Astrocyte of the spinal cord (primary cell): ENCODE measurements around the gene TUBB1.

Source experiments
- DNase-seq: peaks from one replicate; pipeline ENCODE4 v3.0.0; 2011; ENCODE audit warnings: low read depth, low spot score
- H3K4me3 ChIP-seq: 2 replicates; pipeline ENCODE4 v1.5.1; 2011; ENCODE audit warnings: low read depth, mild to moderate bottlenecking, low read length, moderate library complexity
- in situ Hi-C: cut with HindIII; loops from 2 replicates; pipeline ENCODE4 v1.10.0; 2017; ENCODE audit warnings: low sequenced_read_pairs
- TF ChIP-seq, protein P1 (sequence below): IDR thresholded peaks from 2 replicates; pipeline ENCODE4 v1.5.1; 2012; ENCODE audit warnings: low read depth, mild to moderate bottlenecking, low read length, inconsistent platforms

The TUBB1 gene

DNA sequence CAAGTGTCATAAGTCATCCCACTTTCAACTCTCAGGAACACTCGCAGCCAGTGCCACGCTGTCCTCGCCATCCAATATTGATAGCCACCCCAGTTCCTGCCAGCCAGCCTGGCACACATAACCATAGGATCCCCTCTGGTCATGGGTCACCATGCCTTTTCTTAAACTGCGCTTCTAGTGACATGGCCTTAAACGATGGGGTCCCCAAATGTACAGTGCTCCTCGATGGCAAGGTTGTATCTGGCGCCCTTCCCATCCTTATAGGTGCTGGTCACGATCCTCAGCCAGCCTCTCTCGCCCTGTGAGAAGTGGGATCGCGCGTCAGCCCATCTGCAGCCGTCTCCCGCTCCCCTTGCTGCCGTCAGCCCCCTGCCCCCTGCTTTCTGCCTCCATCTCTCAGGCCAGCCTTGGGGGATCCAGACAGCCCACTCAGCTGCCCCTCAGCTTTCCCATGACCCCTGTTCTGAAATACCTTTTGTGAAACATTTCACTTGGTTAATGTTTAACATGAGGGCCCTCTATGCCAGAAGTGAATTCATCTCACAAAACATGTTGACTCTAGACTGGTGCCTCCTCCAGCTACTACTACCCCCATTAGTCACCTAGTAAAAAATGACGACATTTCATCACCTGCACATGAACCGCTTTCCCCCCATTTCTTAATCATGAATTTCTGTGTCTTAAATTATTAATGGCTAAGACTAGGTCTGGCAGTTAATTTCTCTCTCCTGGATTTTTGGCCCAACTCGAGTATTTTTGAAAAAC, 23.6 kb upstream of the TUBB1 start:
- H3K4me3 ChIP-seq = no peak overlapping the region
- no peak for DNase-seq
- TF ChIP-seq, protein P1, sequence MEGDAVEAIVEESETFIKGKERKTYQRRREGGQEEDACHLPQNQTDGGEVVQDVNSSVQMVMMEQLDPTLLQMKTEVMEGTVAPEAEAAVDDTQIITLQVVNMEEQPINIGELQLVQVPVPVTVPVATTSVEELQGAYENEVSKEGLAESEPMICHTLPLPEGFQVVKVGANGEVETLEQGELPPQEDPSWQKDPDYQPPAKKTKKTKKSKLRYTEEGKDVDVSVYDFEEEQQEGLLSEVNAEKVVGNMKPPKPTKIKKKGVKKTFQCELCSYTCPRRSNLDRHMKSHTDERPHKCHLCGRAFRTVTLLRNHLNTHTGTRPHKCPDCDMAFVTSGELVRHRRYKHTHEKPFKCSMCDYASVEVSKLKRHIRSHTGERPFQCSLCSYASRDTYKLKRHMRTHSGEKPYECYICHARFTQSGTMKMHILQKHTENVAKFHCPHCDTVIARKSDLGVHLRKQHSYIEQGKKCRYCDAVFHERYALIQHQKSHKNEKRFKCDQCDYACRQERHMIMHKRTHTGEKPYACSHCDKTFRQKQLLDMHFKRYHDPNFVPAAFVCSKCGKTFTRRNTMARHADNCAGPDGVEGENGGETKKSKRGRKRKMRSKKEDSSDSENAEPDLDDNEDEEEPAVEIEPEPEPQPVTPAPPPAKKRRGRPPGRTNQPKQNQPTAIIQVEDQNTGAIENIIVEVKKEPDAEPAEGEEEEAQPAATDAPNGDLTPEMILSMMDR = no peak
- in situ Hi-C loops = no loop called here

DNA sequence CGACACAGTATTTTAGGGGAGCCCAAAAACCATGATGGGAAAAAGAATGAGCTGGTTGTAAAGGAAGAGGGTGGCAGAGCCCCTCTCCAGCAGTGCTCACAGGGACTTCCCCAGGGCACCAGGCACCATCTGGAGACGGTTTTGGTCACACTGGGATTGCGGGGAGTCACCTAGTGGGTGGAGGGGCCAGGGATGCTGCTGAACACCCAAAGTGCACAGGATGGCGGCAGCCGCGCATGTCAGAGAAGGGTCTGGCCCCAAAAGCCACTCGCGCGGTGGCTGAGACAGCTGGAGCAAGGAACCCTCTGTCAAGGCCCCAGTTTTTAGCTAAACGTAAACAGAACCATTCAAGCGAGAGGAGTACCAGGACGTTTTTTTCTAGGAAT, 23.0 kb upstream of the TUBB1 start:
- no peak overlapping the region for H3K4me3 ChIP-seq
- no peak for DNase-seq
- TF ChIP-seq, protein P1 = no peak
- in situ Hi-C loops = no loop called here

GRCh38 chr20:58997141-58997770, 22.0 kb upstream of the TUBB1 start:
- DNase-seq = no peak
- TF ChIP-seq, protein P1 = no peak
- no peak overlapping the region for H3K4me3 ChIP-seq
- in situ Hi-C loops = no loop called here

- TF ChIP-seq, protein P1 = no peak
- no peak overlapping the region for H3K4me3 ChIP-seq
- no peak for DNase-seq
- in situ Hi-C loops = no loop called here
These were observed 20.6 kb upstream of the TUBB1 start for GRCh38 chr20:58998656-58999055.

GRCh38 chr20:59000326-59000725, 18.9 kb upstream of the TUBB1 start:
- DNase-seq = no peak
- TF ChIP-seq, protein P1 = no peak
- in situ Hi-C loops = no loop called here
- no peak overlapping the region for H3K4me3 ChIP-seq

- in situ Hi-C loops = no loop called here
- DNase-seq = no peak
- TF ChIP-seq, protein P1 = no peak
- H3K4me3 ChIP-seq = no peak overlapping the region
These were observed 18.2 kb upstream of the TUBB1 start for GRCh38 chr20:59001068-59001448.
